ENCODE measurements around the gene EFL1.

Gene EFL1

DNA sequence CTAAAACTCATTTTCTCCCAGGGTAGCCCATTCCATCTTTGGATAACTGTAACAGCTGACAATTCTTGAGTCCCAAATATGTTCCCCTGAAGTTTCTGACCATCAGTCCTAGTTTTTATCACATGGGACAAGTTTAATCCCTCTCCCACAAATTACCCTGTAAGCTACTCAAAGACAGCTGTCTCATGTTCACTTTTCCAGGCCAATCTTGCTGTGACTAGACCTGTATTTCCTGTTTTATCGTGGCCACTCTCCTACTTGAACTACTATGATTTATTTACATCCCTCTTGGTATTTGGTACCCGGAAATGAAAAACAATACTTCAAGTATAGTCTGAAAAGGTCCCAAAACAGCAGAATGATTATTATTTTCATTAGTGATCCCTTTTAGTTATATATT lies 121.6 kb downstream of the EFL1 start:
- peaks cover 11 to 22% of the 10 kb centered on the region in 2 donors for H3K36me3 Mint-ChIP-seq
- H3K9me3 Mint-ChIP-seq, result no peaks in the 10 kb centered on the region
- ATAC-seq (replicated peaks) (no peak), DNase-seq (no peak)
- H3K4me3 Mint-ChIP-seq, result no peak overlapping the region
- H3K4me1 Mint-ChIP-seq, result peaks cover 7 to 12% of the 10 kb centered on the region in 2 donors
- H3K27me3 Mint-ChIP-seq, result no peaks in the 10 kb centered on the region
- no peak overlapping the region for H3K27ac Mint-ChIP-seq

DNA sequence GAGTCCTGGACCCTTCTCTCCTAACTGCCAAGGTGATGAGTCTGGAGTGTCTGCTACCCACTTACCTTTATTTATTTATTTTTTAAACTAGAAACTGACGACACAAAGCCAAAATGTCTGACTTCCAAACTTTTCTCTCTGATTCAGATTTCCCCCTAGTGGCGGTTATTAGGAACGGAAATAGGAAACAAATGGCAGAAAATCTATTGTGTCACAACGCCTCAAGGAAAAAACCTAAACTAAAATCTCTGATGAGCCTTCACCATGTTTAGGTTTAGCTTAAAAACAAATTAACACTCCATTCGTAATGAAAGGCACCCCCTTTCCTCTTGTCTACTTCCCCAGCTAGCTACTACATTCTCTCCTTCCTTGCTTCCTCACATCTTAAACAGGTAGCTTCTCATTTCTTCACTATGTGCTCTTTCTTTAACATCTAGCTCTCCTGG lies 122.7 kb downstream of the EFL1 start:
- Mint-ChIP-seq H3K27me3 (no peaks in the 10 kb centered on the region), H3K4me3 (no peak overlapping the region), H3K27ac (no peak overlapping the region), H3K9me3 (no peaks in the 10 kb centered on the region), H3K4me1 (peaks cover 7 to 12% of the 10 kb centered on the region in 2 donors), H3K36me3 (peaks cover 16 to 26% of the 10 kb centered on the region in 2 donors)
- DNase-seq (no peak), ATAC-seq (replicated peaks) (no peak)

DNA sequence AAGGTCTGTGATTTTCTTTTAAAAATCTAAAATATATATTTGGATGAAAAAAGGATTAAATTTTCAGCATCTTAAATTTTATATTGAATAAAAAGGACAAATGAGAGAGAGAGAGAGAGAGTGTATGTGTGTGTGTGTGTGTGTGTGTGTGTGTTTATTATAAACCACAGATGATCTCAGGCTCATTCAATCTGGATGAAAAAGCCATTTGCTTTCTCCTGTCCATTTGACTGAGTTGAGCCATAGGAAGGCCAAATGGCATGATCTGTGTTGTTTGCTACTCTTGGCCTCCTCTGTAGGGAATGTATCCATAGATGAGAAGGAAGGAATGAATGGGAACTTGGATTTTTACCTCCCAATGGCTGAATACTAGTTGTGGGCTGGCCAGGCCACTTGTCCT lies 124.2 kb downstream of the EFL1 start:
- Mint-ChIP-seq H3K27me3 (no peaks in the 10 kb centered on the region), H3K36me3 (peaks cover 14 to 34% of the 10 kb centered on the region in 2 donors), H3K4me3 (no peak overlapping the region), H3K4me1 (peaks cover 7 to 12% of the 10 kb centered on the region in 2 donors), H3K27ac (no peak overlapping the region), H3K9me3 (no peaks in the 10 kb centered on the region)
- ATAC-seq (replicated peaks), result no peak
- no peak for DNase-seq

DNA sequence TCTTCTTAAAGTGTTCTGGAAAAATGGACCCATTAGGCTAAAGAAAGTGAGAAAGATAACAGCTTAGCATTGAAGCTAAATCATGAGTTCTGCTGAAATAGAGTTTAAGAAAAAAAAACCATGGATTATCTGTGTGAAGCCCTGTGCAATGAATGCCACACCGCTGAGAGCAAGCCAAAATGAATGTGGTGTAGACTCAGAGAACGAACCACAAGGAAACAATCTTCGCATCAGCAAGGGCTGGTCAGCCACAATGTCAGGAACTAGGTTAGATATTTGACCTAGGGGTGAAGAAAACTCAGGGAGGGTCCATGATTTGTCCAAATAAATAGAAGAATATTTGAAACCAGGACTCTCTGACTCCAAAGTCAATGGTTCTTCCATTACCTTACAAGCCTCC lies 125.3 kb downstream of the EFL1 start:
- Mint-ChIP-seq H3K9me3 (no peaks in the 10 kb centered on the region), H3K36me3 (peaks cover 20 to 38% of the 10 kb centered on the region in 2 donors), H3K4me3 (no peak overlapping the region), H3K27me3 (no peaks in the 10 kb centered on the region), H3K4me1 (peaks cover 7 to 12% of the 10 kb centered on the region in 2 donors), H3K27ac (no peak overlapping the region)
- DNase-seq, result no peak
- ATAC-seq (replicated peaks), result no peak

DNA sequence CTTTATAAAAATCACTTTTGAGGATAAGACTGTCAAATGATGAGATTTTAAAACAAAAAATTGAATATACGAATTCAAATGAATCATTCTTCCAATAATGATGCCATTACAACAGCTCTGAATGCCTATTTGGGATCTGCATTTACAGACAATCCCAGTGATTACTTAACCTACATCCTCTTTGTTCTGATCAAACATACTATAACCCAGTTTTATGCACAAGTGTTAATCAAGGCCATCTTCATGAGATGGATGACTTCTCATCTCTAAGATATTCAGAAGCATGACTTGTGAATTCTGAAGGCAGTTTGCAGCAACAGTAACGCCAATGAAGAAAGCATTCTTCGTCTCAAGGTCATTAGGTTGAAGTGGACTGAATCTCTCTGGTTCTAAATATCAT lies 126.4 kb downstream of the EFL1 start:
- H3K27me3 Mint-ChIP-seq, result no peaks in the 10 kb centered on the region
- no peak overlapping the region for H3K4me3 Mint-ChIP-seq
- no peak overlapping the region for H3K27ac Mint-ChIP-seq
- no peaks in the 10 kb centered on the region for H3K9me3 Mint-ChIP-seq
- H3K36me3 Mint-ChIP-seq, result peaks cover 24 to 43% of the 10 kb centered on the region in 2 donors
- ATAC-seq (replicated peaks) (no peak), DNase-seq (no peak)
- H3K4me1 Mint-ChIP-seq, result peaks cover 7% of the 10 kb centered on the region in 2 donors

DNA sequence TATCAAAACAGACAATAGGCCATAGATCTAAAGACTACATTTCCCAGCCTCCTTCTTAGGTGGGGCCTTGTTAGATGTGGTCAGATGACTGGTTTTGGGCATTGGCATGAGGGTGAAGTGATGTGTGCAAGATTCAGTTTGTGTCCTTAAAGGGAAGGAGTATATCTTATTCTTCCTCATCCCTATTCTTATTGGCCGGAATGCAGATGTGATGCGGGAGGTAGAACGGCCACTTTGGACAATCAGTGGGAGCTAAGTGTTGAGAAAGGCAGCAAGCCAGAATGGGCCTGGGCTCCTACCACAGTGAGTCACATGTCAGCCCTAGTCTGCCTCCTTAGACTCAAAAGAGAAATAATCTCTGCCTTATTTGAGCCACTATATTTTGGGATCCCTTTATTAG lies 126.9 kb downstream of the EFL1 start:
- DNase-seq (no peak), ATAC-seq (replicated peaks) (no peak)
- no peak overlapping the region for H3K27ac Mint-ChIP-seq
- H3K4me1 Mint-ChIP-seq, result peaks cover 4 to 7% of the 10 kb centered on the region in 2 donors
- H3K27me3 Mint-ChIP-seq, result no peaks in the 10 kb centered on the region
- H3K36me3 Mint-ChIP-seq, result peaks cover 24 to 44% of the 10 kb centered on the region in 2 donors
- H3K4me3 Mint-ChIP-seq, result no peak overlapping the region
- no peaks in the 10 kb centered on the region for H3K9me3 Mint-ChIP-seq

DNA sequence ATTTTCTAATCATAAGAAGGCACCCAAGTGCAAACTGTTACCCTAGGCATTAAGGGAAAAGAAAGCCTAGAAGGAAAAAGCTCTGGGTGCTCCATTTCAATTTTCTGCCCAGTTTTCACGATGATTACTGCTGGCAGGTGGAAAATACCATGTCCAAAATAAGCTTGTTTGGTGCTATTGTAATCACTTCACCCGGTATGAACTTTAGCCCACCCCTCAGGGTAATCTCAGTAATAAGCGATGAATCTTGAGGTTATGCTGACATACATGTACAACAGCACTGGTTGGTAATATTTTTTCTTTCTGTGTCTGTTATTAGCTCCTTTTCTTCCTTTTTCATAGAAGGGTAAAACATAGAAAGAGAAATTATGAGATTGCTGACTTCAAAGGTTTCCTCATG lies 128.1 kb downstream of the EFL1 start:
- peaks cover 30 to 53% of the 10 kb centered on the region in 2 donors for H3K36me3 Mint-ChIP-seq
- ATAC-seq (replicated peaks), result no peak
- H3K4me3 Mint-ChIP-seq, result no peak overlapping the region

DNA sequence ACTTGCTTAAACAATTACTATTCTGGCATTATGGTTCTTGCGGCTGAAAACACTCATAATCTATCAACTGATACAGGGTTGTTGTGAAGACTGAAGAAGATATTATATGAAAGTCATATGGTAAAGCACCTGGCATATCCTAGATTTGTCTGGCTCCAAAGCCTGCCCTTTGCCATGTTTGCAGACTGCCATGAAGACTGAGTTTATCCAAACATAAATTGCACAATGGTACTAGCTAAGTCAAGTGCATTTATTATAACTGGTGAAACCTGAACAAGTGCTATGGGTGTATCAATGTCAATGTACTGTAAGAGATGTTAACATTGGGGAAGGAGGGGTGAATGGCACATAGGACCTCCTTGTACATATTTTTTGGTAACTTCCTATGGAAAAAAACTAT lies 129.3 kb downstream of the EFL1 start:
- H3K27me3 Mint-ChIP-seq, result no peaks in the 10 kb centered on the region
- no peaks in the 10 kb centered on the region for H3K9me3 Mint-ChIP-seq
- no peak overlapping the region for H3K27ac Mint-ChIP-seq
- H3K4me1 Mint-ChIP-seq, result peaks cover 0 to 4% of the 10 kb centered on the region in 2 donors
- H3K36me3 Mint-ChIP-seq, result peaks cover 29 to 55% of the 10 kb centered on the region in 2 donors
- ATAC-seq (replicated peaks) (no peak), DNase-seq (no peak)
- no peak overlapping the region for H3K4me3 Mint-ChIP-seq

More for the DNA sequence above, 128.1 kb downstream of the EFL1 start:
- Mint-ChIP-seq H3K27me3 (no peaks in the 10 kb centered on the region), H3K9me3 (no peaks in the 10 kb centered on the region), H3K27ac (no peak overlapping the region), H3K4me1 (no peaks in the 10 kb centered on the region)
- DNase-seq, result no peak

DNA sequence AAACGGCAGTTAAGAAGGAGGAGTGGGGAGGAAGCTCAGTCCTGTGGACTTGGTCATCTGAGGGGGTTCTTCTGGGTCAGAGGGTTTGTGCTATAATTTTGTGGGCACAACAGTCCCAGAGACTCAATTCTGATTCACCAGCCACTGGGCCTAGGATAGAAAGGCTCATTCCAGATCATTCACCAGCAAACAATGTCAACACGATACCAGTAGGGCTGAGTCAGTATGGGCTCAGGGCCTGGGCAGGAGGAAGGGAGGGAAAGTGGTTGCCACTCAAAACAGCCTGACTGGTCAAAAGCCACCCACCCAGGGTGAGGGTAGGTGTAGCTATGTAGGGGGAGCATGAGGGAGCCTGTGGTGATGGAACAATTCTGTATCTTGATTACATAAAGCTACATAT lies 129.8 kb downstream of the EFL1 start:
- no peak overlapping the region for H3K4me3 Mint-ChIP-seq
- H3K27me3 Mint-ChIP-seq, result no peaks in the 10 kb centered on the region
- no peaks in the 10 kb centered on the region for H3K9me3 Mint-ChIP-seq
- ATAC-seq (replicated peaks) (no peak), DNase-seq (no peak)
- H3K27ac Mint-ChIP-seq, result no peak overlapping the region
- peaks cover 0 to 5% of the 10 kb centered on the region in 2 donors for H3K4me1 Mint-ChIP-seq
- H3K36me3 Mint-ChIP-seq, result peaks cover 29 to 51% of the 10 kb centered on the region in 2 donors

DNA sequence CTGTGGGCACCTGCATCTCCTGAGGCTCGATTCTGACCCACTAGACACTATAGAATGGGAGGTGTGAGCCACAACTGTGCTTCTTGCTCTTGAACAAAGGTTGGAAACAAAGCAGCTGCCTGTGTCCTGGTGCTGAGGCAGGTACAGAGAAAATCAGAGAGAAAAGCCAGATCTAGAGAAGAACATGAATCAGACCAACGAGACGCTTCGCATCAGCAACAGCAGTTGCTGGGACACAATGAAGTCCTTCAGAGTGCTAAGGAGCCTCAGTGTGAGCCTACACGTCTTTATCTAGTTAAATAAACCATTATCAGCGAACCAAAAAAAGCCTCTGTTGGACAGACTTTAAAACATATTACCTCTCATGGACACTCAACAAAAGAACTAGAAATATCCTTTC lies 130.4 kb downstream of the EFL1 start:
- H3K9me3 Mint-ChIP-seq, result no peaks in the 10 kb centered on the region
- ATAC-seq (replicated peaks) (no peak), DNase-seq (no peak)
- H3K4me1 Mint-ChIP-seq, result peaks cover 0 to 5% of the 10 kb centered on the region in 2 donors
- H3K4me3 Mint-ChIP-seq, result no peak overlapping the region
- no peak overlapping the region for H3K27ac Mint-ChIP-seq
- no peaks in the 10 kb centered on the region for H3K27me3 Mint-ChIP-seq
- peaks cover 29 to 49% of the 10 kb centered on the region in 2 donors for H3K36me3 Mint-ChIP-seq

DNA sequence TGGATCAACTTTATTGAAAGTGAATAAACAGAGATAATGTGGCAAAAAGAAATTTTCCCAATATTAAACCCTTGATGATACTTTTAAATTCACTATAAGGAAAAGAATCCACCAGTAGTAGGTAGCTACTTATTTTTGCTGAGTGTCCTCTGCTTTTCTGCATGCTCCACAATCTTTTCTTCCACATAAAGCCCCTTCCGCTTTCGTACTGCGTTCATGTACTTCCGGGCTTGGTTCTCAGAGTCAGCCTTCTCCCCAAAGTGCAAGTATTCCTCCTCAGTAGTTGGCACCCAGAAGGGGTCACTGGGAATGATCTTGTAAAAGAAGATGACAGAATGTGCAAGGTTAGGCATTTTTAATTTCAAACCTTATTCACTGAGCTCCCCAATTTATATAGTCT lies 132.3 kb downstream of the EFL1 start:
- peaks cover 24 to 52% of the 10 kb centered on the region in 2 donors for H3K36me3 Mint-ChIP-seq
- H3K9me3 Mint-ChIP-seq, result no peaks in the 10 kb centered on the region
- H3K4me1 Mint-ChIP-seq, result peaks cover 0 to 5% of the 10 kb centered on the region in 2 donors

DNA sequence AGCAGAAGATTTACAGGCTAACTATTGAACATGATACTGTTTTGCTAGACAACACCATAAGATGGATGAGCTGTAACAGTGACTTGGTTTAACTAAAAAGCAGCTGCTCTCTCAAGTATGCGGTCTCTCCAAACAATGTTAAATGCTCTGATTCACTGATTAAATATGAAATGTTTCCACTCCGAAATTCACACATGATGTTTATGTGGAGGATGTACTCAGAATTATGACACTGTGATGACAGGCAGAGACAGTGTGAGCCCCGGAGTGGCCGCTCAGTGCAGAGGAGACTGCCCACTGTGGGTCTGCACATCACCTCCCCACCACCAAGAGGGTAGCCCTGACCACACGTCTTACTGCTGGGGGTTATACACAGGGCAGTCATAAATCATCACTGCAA lies 132.8 kb downstream of the EFL1 start:
- peaks cover 29 to 57% of the 10 kb centered on the region in 2 donors for H3K36me3 Mint-ChIP-seq
- no peak for DNase-seq
- H3K4me3 Mint-ChIP-seq, result no peak overlapping the region
- H3K9me3 Mint-ChIP-seq, result no peaks in the 10 kb centered on the region
- ATAC-seq (replicated peaks), result no peak
- no peak overlapping the region for H3K27ac Mint-ChIP-seq
- H3K4me1 Mint-ChIP-seq, result peaks cover 2 to 5% of the 10 kb centered on the region in 2 donors
- H3K27me3 Mint-ChIP-seq, result no peaks in the 10 kb centered on the region

More for the DNA sequence above, 132.3 kb downstream of the EFL1 start:
- ATAC-seq (replicated peaks) (no peak), DNase-seq (no peak)
- no peak overlapping the region for H3K27ac Mint-ChIP-seq
- no peaks in the 10 kb centered on the region for H3K27me3 Mint-ChIP-seq
- H3K4me3 Mint-ChIP-seq, result no peak overlapping the region

DNA sequence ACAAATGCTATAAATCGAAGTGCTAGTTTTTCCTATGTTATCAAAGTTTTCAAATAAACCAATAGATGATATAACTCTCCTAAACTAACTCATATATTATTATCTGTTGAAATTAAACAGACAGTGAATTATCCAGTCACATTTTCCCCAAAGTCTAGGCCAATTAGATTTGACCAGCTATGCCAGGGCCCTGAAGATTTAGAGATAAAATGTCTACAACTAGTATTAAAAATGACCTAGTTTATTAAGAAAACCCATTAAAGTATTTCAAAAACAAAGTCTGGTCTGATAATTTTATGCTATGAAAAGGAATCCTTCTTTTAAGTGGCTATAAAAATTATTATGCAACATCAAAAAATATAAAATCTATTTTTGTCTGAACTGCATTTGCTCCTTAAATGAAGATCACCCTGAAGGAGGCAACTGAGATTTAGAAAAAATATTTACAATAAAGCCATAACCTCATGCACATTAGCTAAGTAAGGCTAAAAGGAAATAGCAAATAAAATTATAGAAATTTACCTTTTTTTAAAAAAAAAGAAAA lies 133.3 kb downstream of the EFL1 start:
- DNase-seq, result no peak
- Mint-ChIP-seq H3K4me3 (no peak overlapping the region), H3K36me3 (peaks cover 29 to 59% of the 10 kb centered on the region in 2 donors), H3K4me1 (peaks cover 3 to 5% of the 10 kb centered on the region in 2 donors), H3K9me3 (no peaks in the 10 kb centered on the region), H3K27me3 (no peaks in the 10 kb centered on the region), H3K27ac (no peak overlapping the region)
- ATAC-seq (replicated peaks), result no peak

DNA sequence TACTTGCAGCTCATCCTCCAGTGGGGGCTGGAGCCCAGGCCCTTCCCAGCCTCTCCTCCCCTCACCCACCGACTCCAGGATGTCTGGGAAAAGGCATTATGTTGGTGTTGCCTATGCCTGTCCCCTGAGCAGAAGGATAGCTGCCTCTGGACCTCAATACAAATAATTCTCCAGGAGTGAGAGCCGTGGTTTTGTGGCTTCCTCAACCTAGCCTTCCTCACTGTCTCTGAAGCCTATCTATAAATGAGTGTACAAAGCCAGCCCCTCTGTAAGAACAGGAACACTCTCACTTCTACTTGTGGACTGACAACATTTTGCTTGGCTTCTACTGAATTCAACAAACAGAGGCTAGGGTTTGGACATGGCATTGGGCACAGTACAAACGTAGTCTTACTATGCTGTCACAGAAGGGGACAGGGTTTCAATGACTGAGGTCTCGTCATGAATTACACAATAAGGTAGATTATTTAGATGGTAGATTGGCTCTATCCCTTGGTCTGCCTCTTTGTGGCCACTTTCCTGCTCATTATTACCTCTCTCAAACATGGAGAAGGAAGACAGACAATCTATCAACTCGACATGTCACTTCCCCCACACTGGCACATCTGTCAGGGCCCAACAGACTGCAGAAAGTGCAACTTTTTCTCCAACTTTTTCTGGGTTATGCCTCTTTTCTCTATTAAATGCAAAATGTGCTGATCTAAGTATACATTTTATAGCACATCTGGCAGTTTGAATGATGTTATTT lies 134.0 kb downstream of the EFL1 start:
- peak; percentile 36 to 80 for ATAC-seq (replicated peaks)
- no peaks in the 10 kb centered on the region for H3K27me3 Mint-ChIP-seq

DNA sequence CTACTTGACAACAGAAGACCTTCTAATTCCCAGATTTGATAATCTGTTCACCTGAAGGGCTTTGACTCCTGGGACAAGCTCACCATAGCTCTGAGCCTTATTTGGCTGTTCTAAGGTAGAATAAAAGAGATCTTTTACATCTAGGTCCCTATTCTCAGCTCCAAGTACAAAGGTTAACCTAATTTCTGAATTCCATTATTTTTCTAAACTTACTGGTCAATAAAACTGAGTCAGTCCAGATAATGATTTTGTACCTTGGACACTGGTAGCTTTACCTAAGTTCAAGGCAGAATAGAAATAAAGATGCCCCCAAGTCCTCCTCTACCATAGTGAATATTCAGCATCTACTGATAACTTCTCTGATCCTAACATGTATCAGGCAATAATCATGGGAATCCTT lies 135.0 kb downstream of the EFL1 start:
- H3K9me3 Mint-ChIP-seq, result no peaks in the 10 kb centered on the region
- H3K27ac Mint-ChIP-seq, result no peak overlapping the region
- peaks cover 26 to 50% of the 10 kb centered on the region in 2 donors for H3K36me3 Mint-ChIP-seq

More for the DNA sequence above, 134.0 kb downstream of the EFL1 start:
- H3K36me3 Mint-ChIP-seq, result peaks cover 30 to 53% of the 10 kb centered on the region in 2 donors
- H3K4me1 Mint-ChIP-seq, result peaks cover 3 to 5% of the 10 kb centered on the region in 2 donors
- H3K27ac Mint-ChIP-seq, result no peak overlapping the region
- no peaks in the 10 kb centered on the region for H3K9me3 Mint-ChIP-seq
- no peak for DNase-seq
- no peak overlapping the region for H3K4me3 Mint-ChIP-seq

More for the DNA sequence above, 135.0 kb downstream of the EFL1 start:
- Mint-ChIP-seq H3K4me3 (no peak overlapping the region), H3K4me1 (peaks cover 3 to 5% of the 10 kb centered on the region in 2 donors), H3K27me3 (no peaks in the 10 kb centered on the region)
- no peak for ATAC-seq (replicated peaks)
- no peak for DNase-seq

Data from stimulated activated naive B cell treated with anti-CD40 and anti-IgM and Interleukin-4, amounts not matched to agents 10 μg/mL and 1 μg/mL and 100 μg/mL, for 72 hours (primary cell).